Keratinocyte (primary cell): ENCODE measurements around the gene KIAA1755. TPM values are rescaled to one million over a fixed set of nuclear protein-coding genes. Genes with fewer than 3 reads are reported as not detected.

Source experiments
- DNase-seq: peaks from one replicate; pipeline ENCODE4 v3.0.0-alpha.2; 2011; ENCODE audit warnings: low read depth, missing footprints, low spot score
- FAIRE-seq: peaks from 2 replicates; lab custom pipeline; 2011; peaks lifted over from hg19 to GRCh38; lab: Jason Lieb, UNC
- H2AFZ ChIP-seq: 2 replicates; pipeline ENCODE4 v1.6.0; 2012; ENCODE audit warnings: low read length, control low read depth, inconsistent platforms; ENCODE audit not compliant: control insufficient read depth
- H3K27ac ChIP-seq: 2 replicates; pipeline ENCODE4 v1.5.1; 2011; ENCODE audit warnings: low read length; ENCODE audit not compliant: control insufficient read depth, insufficient read depth
- H3K27me3 ChIP-seq: 3 replicates; pipeline ENCODE4 v1.6.0; 2011; ENCODE audit warnings: low read length; ENCODE audit not compliant: control insufficient read depth, insufficient read depth; ENCODE audit errors: extremely low read depth
- H3K36me3 ChIP-seq, 2 experiments: 2 replicates in 1 of 2; 3 replicates in 1 of 2; pipeline ENCODE4 v1.5.1; 2011; ENCODE audit warnings: low read length in 2 of 2, mild to moderate bottlenecking in 1 of 2; ENCODE audit not compliant: control insufficient read depth in 2 of 2, insufficient read depth in 2 of 2; ENCODE audit errors: extremely low read depth in 1 of 2
- H3K4me1 ChIP-seq: 3 replicates; pipeline ENCODE4 v1.5.1; 2011; ENCODE audit warnings: low read length; ENCODE audit not compliant: control insufficient read depth, insufficient read depth; ENCODE audit errors: extremely low read depth
- H3K4me2 ChIP-seq: 3 replicates; pipeline ENCODE4 v1.6.0; 2011; ENCODE audit warnings: low read depth, low read length; ENCODE audit not compliant: control insufficient read depth, insufficient read depth; ENCODE audit errors: extremely low read depth
- H3K4me3 ChIP-seq, 3 experiments: fragments of 200-600 bp in 1 of 3; sonication (generic) in 1 of 3; 2 replicates in 2 of 3; 3 replicates in 1 of 3; pipeline ENCODE4 v1.5.1; 2011 to 2016; ENCODE audit warnings: low read length in 3 of 3, mild to moderate bottlenecking in 3 of 3, control low read depth in 2 of 3, inconsistent platforms in 1 of 3, low read depth in 1 of 3, mixed read lengths in 1 of 3, mixed run types in 1 of 3, moderate library complexity in 1 of 3; ENCODE audit not compliant: control insufficient read depth in 2 of 3, insufficient read depth in 2 of 3; ENCODE audit errors: extremely low read depth in 1 of 3
- H3K79me2 ChIP-seq: 2 replicates; pipeline ENCODE4 v1.6.0; 2012; ENCODE audit warnings: low read length; ENCODE audit not compliant: control insufficient read depth, insufficient read depth
- H3K9ac ChIP-seq: 3 replicates; pipeline ENCODE4 v1.6.0; 2011; ENCODE audit warnings: low read length; ENCODE audit not compliant: control insufficient read depth, insufficient read depth; ENCODE audit errors: extremely low read depth
- H3K9me1 ChIP-seq: 3 replicates; pipeline ENCODE4 v1.6.0; 2011; ENCODE audit warnings: low read length; ENCODE audit not compliant: control insufficient read depth, insufficient read depth; ENCODE audit errors: extremely low read depth
- H3K9me3 ChIP-seq: 2 replicates; pipeline ENCODE4 v1.5.1; 2012; ENCODE audit warnings: low read depth, low read length; ENCODE audit not compliant: control insufficient read depth
- H4K20me1 ChIP-seq: 3 replicates; pipeline ENCODE4 v1.6.0; 2011; ENCODE audit warnings: low read length; ENCODE audit not compliant: control insufficient read depth, insufficient read depth; ENCODE audit errors: extremely low read depth
- CTCF ChIP-seq, 3 experiments: IDR thresholded peaks in 1 of 3; conservative IDR thresholded peaks in 1 of 3; optimal IDR thresholded peaks in 1 of 3; 2 replicates in 2 of 3; 3 replicates in 1 of 3; pipeline versions ENCODE3 to v1.5.1; 2011; ENCODE audit warnings: low read length in 3 of 3, mild to moderate bottlenecking in 3 of 3, moderate library complexity in 2 of 3, control low read depth in 1 of 3, inconsistent platforms in 1 of 3; ENCODE audit not compliant: insufficient read depth in 2 of 3; ENCODE audit errors: extremely low read depth in 1 of 3
- EZH2 ChIP-seq: IDR thresholded peaks from one replicate; pipeline ENCODE4 v1.6.1; 2012; ENCODE audit warnings: inconsistent platforms, mild to moderate bottlenecking, low read length, moderate library complexity
- dilution Hi-C: fragments of 300-500 bp; cut with MboI; formaldehyde crosslinking; loops from one replicate; pipeline ENCODE4 v1.7.0; 2020; ENCODE audit warnings: low sequenced_read_pairs; ENCODE audit not compliant: extremely low pct_ligation_motif_present
- polyA plus RNA-seq, 5 experiments: library from polyadenylated mRNA; depleted of rRNA in 3 of 5; stranded (reverse) in 3 of 5; stranded (forward) in 1 of 5; unstranded in 1 of 5; fragments of >200 nt; gene quantifications; 1 replicate in 1 of 5; 2 replicates in 3 of 5; 3 replicates in 1 of 5; pipeline versions ENCODE4 v1.2.1 to v1.2.3, GENCODE V29; 2011 to 2012; ENCODE audit warnings: missing spikeins in 2 of 5, low read depth in 1 of 5, low replicate concordance in 1 of 5

Gene KIAA1755
- polyA plus RNA-seq, 1 donor (not counting 4 experiments of a cell fraction or from before 2014, with no cell fraction given), result not detected

GRCh38 chr20:38266426-38266825, 5.9 kb upstream of the KIAA1755 start:
- dilution Hi-C loops, result no loop called here
- Histone ChIP-seq H3K79me2 (no peaks in the 10 kb centered on the region), H4K20me1 (no peaks in the 10 kb centered on the region), H3K36me3 (no peaks in the 10 kb centered on the region), H3K27ac (no peak overlapping the region), H3K4me1 (peaks cover 8% of the 10 kb centered on the region), H3K4me3 (no peak overlapping the region), H3K9me1 (no peaks in the 10 kb centered on the region), H3K9ac (no peak overlapping the region), H2AFZ (no peak overlapping the region), H3K4me2 (no peak overlapping the region), H3K9me3 (no peaks in the 10 kb centered on the region), H3K27me3 (no peaks in the 10 kb centered on the region)
- DNase-seq (no peak), FAIRE-seq (no peak)
- no peak for TF ChIP-seq CTCF (optimal IDR thresholded peaks at IDR 0.05 in 1 of 3, IDR thresholded peaks at IDR 0.05 in 1 of 3, conservative IDR thresholded peaks at IDR 0.05 in 1 of 3; ENCODE audit: extremely low read depth in 1 of 3, insufficient read depth in 2 of 3, low read length in 3 of 3)
- no peak for TF ChIP-seq EZH2

- Histone ChIP-seq H3K9me1 (no peaks in the 10 kb centered on the region), H3K9me3 (no peaks in the 10 kb centered on the region), H3K4me1 (no peaks in the 10 kb centered on the region), H3K27me3 (peaks cover 29% of the 10 kb centered on the region), H3K4me2 (no peak overlapping the region), H2AFZ (no peak overlapping the region), H3K36me3 (no peaks in the 10 kb centered on the region), H3K9ac (no peak overlapping the region), H4K20me1 (no peaks in the 10 kb centered on the region), H3K79me2 (no peaks in the 10 kb centered on the region), H3K4me3 (no peak overlapping the region), H3K27ac (no peak overlapping the region)
- DNase-seq (no peak), FAIRE-seq (no peak)
- no peak for TF ChIP-seq CTCF (optimal IDR thresholded peaks at IDR 0.05 in 1 of 3, IDR thresholded peaks at IDR 0.05 in 1 of 3, conservative IDR thresholded peaks at IDR 0.05 in 1 of 3; ENCODE audit: extremely low read depth in 1 of 3, insufficient read depth in 2 of 3, low read length in 3 of 3)
- no peak for TF ChIP-seq EZH2
- dilution Hi-C loops, result no loop called here
Measured at GRCh38 chr20:38262931-38263330, 2.4 kb upstream of the KIAA1755 start.
